Stomach (tissue), 9 donors: ENCODE measurements around the gene MAPK1. TPM values are rescaled to one million over a fixed set of nuclear protein-coding genes. Genes with fewer than 3 reads are reported as not detected.

ENCODE experiments used
- DNase-seq, 2 donors: peaks; one replicate each; pipeline versions ENCODE4 v3.0.0 to v3.0.0-alpha.2; 2013 to 2019
- H3K27ac ChIP-seq, 5 donors: fragments of 200-600 bp in 4 of 5; sonication (generic) in 4 of 5; one replicate each; pipeline ENCODE4 v1.5.1; 2013 to 2019; ENCODE audit warnings: mild to moderate bottlenecking in 1 of 5, moderate library complexity in 1 of 5
- H3K27me3 ChIP-seq, 3 donors: fragments of 200-600 bp; sonication (generic); one replicate each; pipeline ENCODE4 v1.5.1; 2017 to 2019; ENCODE audit warnings: mixed run types in 1 of 3
- H3K36me3 ChIP-seq, 4 donors: fragments of 200-600 bp; sonication (generic); 1 replicate in 3 of 4; 2 replicates in 1 of 4; pipeline ENCODE4 v1.5.1; 2016 to 2019
- H3K4me1 ChIP-seq, 4 donors: fragments of 200-600 bp; sonication (generic); one replicate each; pipeline ENCODE4 v1.5.1; 2016 to 2019
- H3K4me3 ChIP-seq, 4 donors: fragments of 200-600 bp; sonication (generic) in 3 of 4; one replicate each; pipeline ENCODE4 v1.5.1; 2016 to 2019; ENCODE audit warnings: mild to moderate bottlenecking in 1 of 4
- H3K9me3 ChIP-seq, 4 donors: fragments of 200-600 bp; sonication (generic); one replicate each; pipeline ENCODE4 v1.5.1; 2016 to 2019
- CTCF ChIP-seq, 7 experiments: fragments of 450-650 bp in 4 of 7; fragments of 200-600 bp in 3 of 7; sonication (generic) in 3 of 7; IDR thresholded peaks; one replicate each; pipeline ENCODE4 v1.5.1; 2016 to 2019; ENCODE audit warnings: antibody characterized with exemption in 7 of 7, control low read depth in 2 of 7, mild to moderate bottlenecking in 1 of 7
- EP300 ChIP-seq: sonication (generic); formaldehyde crosslinking; IDR thresholded peaks from one replicate; pipeline ENCODE4 v1.6.1; 2017; ENCODE audit warnings: antibody characterized with exemption
- POLR2A ChIP-seq, 4 donors: fragments of 450-650 bp; IDR thresholded peaks; one replicate each; pipeline ENCODE4 v1.6.1; 2016; ENCODE audit warnings: antibody characterized with exemption in 4 of 4, control low read depth in 2 of 4, mild to moderate bottlenecking in 1 of 4, moderate library complexity in 1 of 4
- POLR2AphosphoS5 ChIP-seq, 3 donors: sonication (generic); formaldehyde crosslinking; IDR thresholded peaks; one replicate each; pipeline ENCODE4 v1.6.1; 2016; ENCODE audit warnings: antibody characterized with exemption in 3 of 3
- WGBS, 5 donors: extraction: QIAGEN DNeasy Blood & Tissue Kit in 3 of 5; methylation state at CpG; one replicate each; pipeline versions ENCODE4 v1.1.5 to v1.1.7; 2013 to 2018; 5-methylcytosine and 5-hydroxymethylcytosine counted together
- intact Hi-C: fragments of 100-400 bp; cut with DNase I; formaldehyde crosslinking; loops from one replicate; pipeline ENCODE4 v1.15.1; 2023; ENCODE audit warnings: low total_unique reads
- polyA plus RNA-seq, 3 donors: library from polyadenylated mRNA; stranded (reverse); fragments of 200-250 nt; gene quantifications; one replicate each; pipeline ENCODE4 v1.2.3, GENCODE V29; 2013
- total RNA-seq, 5 donors: library from RNA; depleted of rRNA; stranded (reverse); fragments of >200 nt; gene quantifications; one replicate each; pipeline versions ENCODE4 v1.1.0 to v1.2.3, GENCODE V29; 2014 to 2016
- donor health status: healthy with polysubstance abuse.
- donor health status: Bipolar disorder and iron deficiency.
- donor health status: healthy.

MAPK1 gene
- total and polyA plus RNA-seq, 8 donors = 10.4 to 81.6 (median 44.2) TPM

GRCh38 chr22:21764038-21764804 is 103.2 kb downstream of the MAPK1 start:
- Histone ChIP-seq H3K36me3 (peaks cover 63 to 99% (median 93%) of the 10 kb centered on the region in 4 donors), H3K4me3 (no peak overlapping the region), H3K9me3 (no peaks in the 10 kb centered on the region), H3K27ac (peak overlapping the region in 3 of 5 donors; percentile 25 to 36 (median 31)), H3K4me1 (peaks cover 0 to 13% (median 0%) of the 10 kb centered on the region in 4 donors), H3K27me3 (no peaks in the 10 kb centered on the region)
- TF ChIP-seq POLR2AphosphoS5 (IDR thresholded peaks at IDR 0.05) (no peak), EP300 (no peak), CTCF (IDR thresholded peaks at IDR 0.05) (no peak), POLR2A (IDR thresholded peaks at IDR 0.05) (no peak)
- WGBS, 5 donors = 87 to 90% (median 89%) methylated on average over 9 of the region's 9 CpGs
- DNase-seq = no peak
- intact Hi-C loops = no loop called here

- 70 to 80% (median 72%) methylated on average over 13 of the region's 13 CpGs for WGBS, 5 donors
- peak overlapping the region in 3 of 5 donors; percentile 8 to 46 (median 9) for H3K27ac ChIP-seq
Observed at GRCh38 chr22:21762712-21763581, 104.5 kb downstream of the MAPK1 start.

GRCh38 chr22:21761994-21762680 is 105.3 kb downstream of the MAPK1 start:
- Histone ChIP-seq H3K36me3 (peaks cover 45 to 99% (median 93%) of the 10 kb centered on the region in 4 donors), H3K9me3 (no peaks in the 10 kb centered on the region), H3K4me3 (no peak overlapping the region), H3K27ac (peak overlapping the region in 3 of 5 donors; percentile 8 to 46 (median 9)), H3K27me3 (no peaks in the 10 kb centered on the region), H3K4me1 (peaks cover 0 to 13% (median 0%) of the 10 kb centered on the region in 4 donors)
- 93 to 95% (median 93%) methylated on average over 15 of the region's 15 CpGs for WGBS, 5 donors
- intact Hi-C loops = no loop called here
- TF ChIP-seq EP300 = no peak
- TF ChIP-seq POLR2AphosphoS5 (IDR thresholded peaks at IDR 0.05) = no peak
- no peak for TF ChIP-seq POLR2A (IDR thresholded peaks at IDR 0.05)
- no peak for TF ChIP-seq CTCF (IDR thresholded peaks at IDR 0.05)
- no peak for DNase-seq

More at GRCh38 chr22:21762712-21763581, 104.5 kb downstream of the MAPK1 start:
- H3K4me1 ChIP-seq = peaks cover 0 to 13% (median 0%) of the 10 kb centered on the region in 4 donors
- TF ChIP-seq POLR2AphosphoS5 (IDR thresholded peaks at IDR 0.05) (no peak), EP300 (no peak), CTCF (IDR thresholded peaks at IDR 0.05) (no peak), POLR2A (IDR thresholded peaks at IDR 0.05) (no peak)
- no peak overlapping the region for H3K4me3 ChIP-seq
- peaks cover 51 to 99% (median 93%) of the 10 kb centered on the region in 4 donors for H3K36me3 ChIP-seq
- no peak for DNase-seq
- H3K9me3 ChIP-seq = no peaks in the 10 kb centered on the region
- no peaks in the 10 kb centered on the region for H3K27me3 ChIP-seq
- intact Hi-C loops = no loop called here

GRCh38 chr22:21761086-21761485 is 106.4 kb downstream of the MAPK1 start:
- WGBS, 5 donors = 79 to 92% (median 85%) methylated on average over 2 of the region's 2 CpGs
- no peak overlapping the region for H3K27ac ChIP-seq
- H3K36me3 ChIP-seq = peaks cover 35 to 94% (median 87%) of the 10 kb centered on the region in 4 donors
- H3K4me1 ChIP-seq = peaks cover 0 to 18% (median 2%) of the 10 kb centered on the region in 4 donors
- DNase-seq = no peak
- TF ChIP-seq POLR2AphosphoS5 (IDR thresholded peaks at IDR 0.05) = no peak
- no peak for TF ChIP-seq CTCF (IDR thresholded peaks at IDR 0.05)
- no peak for TF ChIP-seq POLR2A (IDR thresholded peaks at IDR 0.05)
- TF ChIP-seq EP300 = no peak
- no peaks in the 10 kb centered on the region for H3K9me3 ChIP-seq
- H3K27me3 ChIP-seq = no peaks in the 10 kb centered on the region
- no peak overlapping the region for H3K4me3 ChIP-seq
- intact Hi-C loops = no loop called here
